NCI-H1694 (cell line): Measurements from ENCODE around the gene NCAPG.

Experiments
- DNase-seq: peaks from one replicate; lab custom pipeline; 2025; lab: John Stamatoyannopoulos, UW

The NCAPG gene, protein sequence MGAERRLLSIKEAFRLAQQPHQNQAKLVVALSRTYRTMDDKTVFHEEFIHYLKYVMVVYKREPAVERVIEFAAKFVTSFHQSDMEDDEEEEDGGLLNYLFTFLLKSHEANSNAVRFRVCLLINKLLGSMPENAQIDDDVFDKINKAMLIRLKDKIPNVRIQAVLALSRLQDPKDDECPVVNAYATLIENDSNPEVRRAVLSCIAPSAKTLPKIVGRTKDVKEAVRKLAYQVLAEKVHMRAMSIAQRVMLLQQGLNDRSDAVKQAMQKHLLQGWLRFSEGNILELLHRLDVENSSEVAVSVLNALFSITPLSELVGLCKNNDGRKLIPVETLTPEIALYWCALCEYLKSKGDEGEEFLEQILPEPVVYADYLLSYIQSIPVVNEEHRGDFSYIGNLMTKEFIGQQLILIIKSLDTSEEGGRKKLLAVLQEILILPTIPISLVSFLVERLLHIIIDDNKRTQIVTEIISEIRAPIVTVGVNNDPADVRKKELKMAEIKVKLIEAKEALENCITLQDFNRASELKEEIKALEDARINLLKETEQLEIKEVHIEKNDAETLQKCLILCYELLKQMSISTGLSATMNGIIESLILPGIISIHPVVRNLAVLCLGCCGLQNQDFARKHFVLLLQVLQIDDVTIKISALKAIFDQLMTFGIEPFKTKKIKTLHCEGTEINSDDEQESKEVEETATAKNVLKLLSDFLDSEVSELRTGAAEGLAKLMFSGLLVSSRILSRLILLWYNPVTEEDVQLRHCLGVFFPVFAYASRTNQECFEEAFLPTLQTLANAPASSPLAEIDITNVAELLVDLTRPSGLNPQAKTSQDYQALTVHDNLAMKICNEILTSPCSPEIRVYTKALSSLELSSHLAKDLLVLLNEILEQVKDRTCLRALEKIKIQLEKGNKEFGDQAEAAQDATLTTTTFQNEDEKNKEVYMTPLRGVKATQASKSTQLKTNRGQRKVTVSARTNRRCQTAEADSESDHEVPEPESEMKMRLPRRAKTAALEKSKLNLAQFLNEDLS

DNA sequence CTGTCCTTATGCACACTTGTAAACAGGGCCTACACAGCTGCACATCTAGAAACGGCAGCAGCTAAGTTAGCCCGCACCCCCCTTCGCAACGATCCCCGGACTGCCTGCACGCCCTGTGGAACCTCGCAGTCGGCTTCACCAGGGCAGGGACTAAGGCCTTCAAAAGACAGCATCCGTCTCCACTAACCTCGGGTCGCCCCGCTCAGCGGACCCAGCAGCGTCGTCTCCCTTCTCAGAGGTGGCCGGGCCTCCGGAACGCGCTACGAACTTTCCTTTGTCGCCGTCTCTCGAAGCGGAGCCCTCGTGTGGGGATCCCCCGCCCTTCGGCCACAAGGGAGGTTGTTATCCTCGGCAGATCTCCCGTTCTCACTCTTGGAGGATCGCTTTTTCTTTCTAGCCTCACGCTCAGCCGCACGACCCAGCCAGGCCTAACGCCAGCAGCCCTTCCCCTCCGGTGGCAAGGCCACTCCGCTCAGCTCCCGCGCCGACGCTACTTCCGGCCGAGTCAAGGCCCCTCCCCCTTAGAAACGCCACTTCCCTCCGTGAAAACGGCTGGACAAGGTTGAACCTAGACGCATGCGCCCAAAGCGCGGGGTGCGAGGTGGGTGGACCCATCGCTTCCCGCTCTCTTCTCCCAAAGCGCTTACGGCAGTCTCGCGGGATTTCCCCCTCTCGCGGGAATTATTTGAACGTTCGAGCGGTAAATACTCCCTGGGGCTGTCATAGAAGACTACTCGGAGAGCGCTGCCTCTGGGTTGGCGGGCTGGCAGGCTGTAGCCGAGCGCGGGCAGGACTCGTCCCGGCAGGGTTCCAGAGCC lies at the start of gene NCAPG, which contains the start of gene DCAF16:
NCAPG (plus strand) TSS at position 720 of the 818 bp plus-strand sequence. CDS start 99 bp downstream, outside the sequence.
DCAF16 (minus strand) TSS at position 498 of the 818 bp plus-strand sequence. CDS start 6,616 bp downstream, outside the sequence.
- peak; percentile 97 for DNase-seq

DNA sequence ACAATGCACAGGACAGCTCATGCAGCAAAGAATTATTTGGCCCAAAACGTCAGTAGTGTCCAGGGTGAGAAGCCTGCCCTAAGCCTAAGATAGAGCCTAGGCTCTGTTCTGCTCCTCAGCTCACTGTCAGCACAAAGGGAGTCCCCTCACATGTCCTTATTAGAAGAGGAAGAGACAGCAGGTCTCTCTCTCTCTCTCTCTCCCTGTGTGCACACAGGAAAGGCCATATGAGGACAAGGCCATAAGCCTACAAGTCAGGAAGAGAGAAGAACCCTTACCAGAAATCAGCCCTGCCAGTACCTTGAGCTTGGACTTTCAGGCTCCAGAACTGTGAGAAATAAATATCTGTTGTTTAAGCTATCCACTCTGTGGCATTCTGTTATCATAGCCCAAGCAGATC lies 49.7 kb upstream of the NCAPG start:
- DNase-seq, result no peak

DNA sequence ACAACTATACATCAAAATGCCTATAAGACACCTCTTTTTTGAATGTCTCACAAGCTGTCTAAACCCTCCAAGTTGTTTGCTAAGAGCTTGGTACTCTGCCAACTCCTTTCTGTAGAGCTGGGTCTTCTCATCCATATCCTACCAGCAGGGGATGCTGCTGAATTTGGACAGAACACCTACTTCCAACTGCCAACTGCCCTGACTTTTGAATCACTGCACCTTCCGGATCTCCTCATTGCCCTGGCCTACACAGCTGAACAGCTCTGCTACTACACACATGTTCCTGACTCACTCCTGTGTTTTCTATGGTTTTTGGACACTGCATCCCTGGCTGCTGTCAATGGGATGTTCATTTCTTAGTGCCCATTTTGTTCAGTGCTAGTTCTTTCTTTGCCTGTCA lies 48.1 kb upstream of the NCAPG start:
- DNase-seq, result peak; percentile 40

DNA sequence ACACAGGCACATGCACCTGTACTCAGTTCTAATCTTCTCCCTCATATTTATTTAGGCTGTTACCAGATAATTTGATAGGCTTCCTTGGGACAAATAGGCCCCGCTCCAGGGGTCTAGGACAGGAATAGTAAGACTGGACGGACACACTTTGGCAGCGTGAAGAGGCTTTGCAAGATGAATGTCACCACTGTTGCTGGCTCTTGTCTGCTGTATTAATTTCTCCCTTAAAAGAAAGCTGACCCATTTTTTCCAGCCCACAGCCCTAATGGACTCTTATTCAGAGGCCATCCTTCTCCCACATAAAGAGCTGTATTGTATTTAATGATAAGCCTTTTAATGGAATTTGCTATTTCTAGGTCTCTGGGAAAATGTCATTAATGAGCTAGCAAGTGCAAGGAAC lies 47.4 kb upstream of the NCAPG start:
- no peak for DNase-seq

DNA sequence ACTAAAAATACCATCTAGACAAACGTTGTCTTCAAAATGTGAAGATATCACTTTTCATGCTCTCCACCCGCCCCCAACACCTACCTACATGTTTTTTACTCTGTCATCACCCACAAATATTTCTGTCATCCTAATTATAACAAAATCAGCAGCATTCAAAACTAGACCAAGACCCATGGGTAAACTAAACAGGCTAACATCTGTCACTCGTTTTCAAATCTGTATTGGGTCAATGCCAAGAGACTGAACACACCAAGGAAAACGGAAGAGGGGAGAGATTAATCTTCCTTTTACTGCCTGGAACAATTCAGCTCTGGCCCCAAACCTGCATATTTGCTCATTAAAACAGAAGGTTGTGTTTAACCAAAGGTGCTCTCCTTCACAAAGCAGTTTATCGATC lies 46.8 kb upstream of the NCAPG start:
- DNase-seq, result peak; percentile 83

DNA sequence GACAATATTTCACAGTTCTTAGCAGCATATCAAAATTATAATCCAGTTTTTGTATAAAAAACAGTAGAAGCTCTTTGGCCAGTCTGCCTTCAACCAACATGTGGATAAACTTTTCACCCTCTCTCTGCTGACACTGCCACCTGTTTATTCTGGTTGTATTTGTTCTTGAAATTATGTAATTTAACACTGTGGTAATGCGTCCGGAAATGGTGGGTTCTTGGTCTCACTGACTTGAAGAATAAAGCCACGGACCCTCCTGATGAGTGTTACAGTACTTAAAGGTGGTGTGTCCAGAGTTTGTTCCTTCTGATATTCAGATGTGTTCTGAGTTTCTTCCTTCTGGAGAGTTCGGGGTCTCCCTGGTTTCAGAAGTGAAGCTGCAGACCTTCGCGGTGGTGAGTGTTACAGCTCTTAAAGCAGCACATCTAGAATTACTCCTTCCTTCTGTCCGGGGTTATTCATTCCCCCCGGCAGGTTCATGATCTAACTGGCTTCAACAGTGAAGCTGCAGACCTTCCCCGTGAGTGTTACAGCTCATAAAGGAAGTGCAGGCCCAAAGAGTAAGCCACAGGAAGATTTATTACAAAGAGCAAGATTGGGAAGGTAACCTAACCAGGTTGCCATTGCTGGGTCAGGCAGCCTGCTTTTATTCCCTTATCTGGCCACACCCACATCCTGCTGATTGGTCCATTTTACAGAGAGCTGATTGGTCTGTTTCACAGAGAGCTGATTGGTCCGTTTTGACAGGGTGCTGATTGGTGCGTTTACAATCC lies 45.1 kb upstream of the NCAPG start:
- DNase-seq, result no peak

DNA sequence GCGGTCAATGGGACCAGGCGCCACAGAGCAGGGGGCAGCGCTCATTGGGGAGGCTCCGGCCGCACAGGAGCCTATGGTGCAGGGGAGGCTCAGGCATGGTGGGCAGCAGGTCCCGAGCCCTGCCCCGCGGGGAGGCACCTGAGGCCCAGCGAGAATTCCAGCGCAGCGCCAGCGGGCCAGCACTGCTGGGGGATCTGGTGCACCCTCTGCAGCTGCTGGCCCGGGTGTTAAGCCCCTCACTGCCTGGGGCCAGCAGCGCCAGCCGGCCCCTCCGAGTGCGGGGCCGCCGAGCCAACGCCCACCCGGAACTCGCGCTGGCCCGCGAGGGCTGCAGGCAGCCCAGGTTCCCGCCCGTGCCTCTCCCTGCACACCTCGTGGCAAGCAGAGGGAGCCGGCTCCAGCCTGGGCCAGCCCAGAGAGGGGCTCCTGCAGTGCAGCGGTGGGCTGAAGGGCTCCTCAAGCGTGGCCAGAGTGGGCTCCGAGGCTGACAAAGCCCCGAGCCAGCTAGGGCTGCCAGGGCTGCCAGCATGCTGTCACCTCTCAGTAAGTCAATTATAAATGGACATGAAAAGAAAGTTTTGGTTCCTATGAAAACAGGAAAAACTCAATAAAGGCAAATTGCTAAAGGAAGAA lies 43.8 kb upstream of the NCAPG start:
- no peak for DNase-seq

DNA sequence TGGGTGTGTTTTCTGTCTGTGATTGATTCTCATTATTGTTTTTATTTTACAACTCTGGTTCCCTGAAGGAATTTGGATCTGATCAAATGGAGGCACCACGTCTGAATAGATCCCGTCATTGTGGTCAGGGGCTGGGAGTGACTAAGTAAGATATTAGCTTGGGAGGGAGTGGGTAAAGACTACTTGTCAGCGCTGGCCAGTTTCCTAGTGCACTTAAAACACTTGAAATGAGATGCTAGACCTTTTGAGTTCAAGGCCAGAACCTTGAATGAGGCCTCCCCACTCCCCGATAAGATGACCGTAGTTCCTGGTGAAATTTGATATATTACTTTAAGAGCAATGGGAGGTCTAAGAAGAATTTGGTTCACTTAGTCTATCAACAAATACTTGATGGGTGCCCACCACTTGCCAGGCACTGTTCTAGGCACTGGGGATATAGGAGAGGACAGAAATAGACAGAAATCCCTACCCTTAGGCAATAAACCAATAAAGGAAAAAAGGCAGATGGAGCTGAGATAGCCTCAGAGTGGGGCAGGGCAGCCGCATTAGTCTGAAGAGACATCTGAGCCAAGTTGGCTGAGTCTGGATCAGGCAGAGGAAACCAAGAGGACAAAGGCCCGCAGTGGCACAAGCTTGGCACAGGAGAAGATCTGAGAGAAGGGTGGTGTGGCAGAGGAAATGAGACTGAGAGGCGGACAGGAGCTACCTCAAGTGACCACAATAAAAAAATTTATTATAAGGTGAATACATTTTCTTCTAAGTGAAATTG lies 41.2 kb upstream of the NCAPG start:
- DNase-seq, result no peak

DNA sequence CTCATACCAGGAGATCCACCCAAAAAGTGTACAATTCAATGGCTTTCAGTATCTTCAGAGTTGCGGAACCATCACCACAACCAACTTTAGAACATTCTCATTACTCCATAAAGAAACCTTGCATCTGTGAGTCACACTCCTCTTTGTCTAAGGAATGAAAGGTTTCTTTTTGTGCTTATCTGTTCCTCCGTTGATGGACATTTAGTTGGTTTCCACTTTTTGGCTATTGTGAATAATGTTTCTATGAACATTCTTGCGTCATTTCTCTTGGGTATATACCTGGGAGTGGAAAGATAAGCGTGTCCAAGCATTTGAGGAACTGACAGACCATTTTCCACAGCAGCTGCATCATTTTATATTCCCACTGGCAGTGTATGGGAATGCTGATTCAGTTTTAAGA lies 39.9 kb upstream of the NCAPG start:
- DNase-seq, result no peak

DNA sequence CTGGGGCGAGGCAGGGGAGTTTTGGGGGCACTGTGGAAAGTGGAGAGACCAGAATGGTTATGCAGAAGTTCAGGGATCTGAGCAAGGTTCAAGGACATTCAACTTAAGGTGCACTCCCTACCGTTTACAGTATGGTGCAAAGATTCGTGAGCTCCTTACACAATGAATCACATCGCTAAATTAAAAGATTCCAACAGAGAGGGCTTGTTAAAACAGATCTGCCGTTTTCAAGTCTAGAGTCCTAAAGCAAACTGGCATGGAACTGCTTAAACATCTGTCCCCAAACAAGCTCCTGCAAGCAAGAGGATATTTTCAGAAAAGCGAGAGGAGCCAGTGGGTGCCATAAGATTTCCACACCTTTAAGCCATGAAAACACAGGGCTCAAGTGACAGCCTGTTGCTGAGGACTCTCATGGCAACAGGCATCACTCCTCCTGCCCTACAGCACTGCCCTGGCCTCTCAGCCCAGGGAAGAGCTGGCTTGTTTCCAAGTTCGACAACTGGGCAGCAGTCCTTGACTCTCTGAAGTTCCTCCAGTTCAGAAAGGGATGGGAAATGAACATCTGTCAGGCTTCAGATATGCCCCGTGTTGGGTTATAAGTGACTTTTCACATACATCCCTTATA lies 39.4 kb upstream of the NCAPG start:
- DNase-seq, result no peak

DNA sequence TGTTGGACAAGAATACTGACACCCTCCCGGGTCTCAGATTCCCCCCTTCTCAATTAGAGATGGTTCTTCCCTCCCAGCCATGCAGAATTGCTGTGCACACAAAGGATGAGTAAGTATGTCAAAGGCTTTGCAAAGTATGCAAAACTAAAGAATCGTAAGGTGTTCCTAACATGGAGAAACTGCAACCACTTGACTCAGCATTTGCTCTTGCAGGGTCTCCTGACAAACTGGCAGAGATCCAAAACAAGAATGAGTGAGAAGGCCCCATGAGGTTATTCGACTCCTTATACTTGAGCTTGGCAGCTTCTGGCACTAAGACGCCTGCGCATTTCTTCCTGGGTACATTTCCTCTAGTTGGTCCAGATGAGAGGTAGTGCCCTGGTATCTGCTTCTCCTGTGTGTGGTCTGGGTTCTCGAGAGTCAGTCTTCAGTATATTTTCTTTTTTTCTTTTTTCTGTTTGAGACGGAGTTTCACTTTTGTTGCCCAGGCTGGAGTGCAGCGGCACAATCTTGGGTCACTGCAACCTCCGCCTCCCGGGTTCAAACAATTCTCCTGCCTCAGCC lies 37.6 kb upstream of the NCAPG start:
- no peak for DNase-seq

DNA sequence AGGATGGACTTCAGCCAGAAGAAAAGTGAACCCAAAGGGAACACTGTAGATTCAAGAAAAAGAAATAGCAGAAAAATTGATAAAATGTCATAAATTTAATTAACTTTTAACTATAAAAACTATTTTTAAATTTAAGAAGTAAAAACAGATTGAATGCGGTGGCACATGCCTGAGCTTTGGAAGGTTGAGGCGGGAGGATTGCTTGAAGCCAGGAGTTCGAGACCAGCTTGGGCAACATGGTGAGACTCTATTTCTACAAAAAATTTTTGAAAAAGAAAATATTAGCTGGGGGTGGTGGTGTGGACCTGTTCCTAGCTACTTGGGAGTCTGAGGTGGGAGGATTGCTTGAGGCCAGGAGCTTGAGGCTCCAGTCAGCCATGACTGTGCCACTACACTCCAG lies 32.3 kb upstream of the NCAPG start:
- DNase-seq, result no peak

DNA sequence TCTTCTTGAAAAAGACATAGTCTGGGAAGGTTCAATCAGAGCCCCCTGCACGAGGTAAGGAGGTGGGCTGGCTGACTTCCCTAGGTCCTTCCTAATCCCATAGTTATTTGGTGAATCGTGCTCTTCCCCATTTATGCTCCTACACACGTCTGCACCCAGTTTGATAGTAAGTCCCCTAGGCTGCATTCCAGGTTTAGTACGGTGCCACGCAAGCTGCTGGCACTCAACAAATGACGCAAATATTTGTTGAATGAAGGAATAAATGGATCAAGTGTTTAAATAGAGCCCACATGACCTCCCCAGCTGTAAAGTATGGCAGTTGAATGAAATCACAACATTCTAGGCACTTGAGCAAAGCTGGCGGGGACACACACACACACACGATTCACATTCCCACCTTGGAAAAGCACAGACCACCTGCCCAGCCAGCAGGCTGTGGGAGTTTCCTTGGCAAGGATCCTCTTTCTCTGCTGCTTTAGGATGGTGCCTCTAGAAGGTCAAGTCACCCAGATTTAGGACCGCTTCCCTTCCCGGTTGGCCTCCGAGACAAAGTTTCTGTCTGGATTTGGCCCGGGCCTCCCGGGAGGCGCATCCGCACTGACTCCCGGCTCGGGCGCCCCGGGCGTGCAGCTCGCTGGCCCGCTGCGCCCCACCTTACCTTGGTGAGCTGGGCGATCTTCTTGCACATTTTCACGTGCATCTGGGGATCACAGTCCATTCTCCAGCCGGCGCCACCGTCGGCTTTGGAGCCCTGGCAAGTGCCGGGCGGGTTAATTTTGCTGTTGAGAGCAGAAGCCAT lies 30.1 kb upstream of the NCAPG start:
- DNase-seq, result no peak

DNA sequence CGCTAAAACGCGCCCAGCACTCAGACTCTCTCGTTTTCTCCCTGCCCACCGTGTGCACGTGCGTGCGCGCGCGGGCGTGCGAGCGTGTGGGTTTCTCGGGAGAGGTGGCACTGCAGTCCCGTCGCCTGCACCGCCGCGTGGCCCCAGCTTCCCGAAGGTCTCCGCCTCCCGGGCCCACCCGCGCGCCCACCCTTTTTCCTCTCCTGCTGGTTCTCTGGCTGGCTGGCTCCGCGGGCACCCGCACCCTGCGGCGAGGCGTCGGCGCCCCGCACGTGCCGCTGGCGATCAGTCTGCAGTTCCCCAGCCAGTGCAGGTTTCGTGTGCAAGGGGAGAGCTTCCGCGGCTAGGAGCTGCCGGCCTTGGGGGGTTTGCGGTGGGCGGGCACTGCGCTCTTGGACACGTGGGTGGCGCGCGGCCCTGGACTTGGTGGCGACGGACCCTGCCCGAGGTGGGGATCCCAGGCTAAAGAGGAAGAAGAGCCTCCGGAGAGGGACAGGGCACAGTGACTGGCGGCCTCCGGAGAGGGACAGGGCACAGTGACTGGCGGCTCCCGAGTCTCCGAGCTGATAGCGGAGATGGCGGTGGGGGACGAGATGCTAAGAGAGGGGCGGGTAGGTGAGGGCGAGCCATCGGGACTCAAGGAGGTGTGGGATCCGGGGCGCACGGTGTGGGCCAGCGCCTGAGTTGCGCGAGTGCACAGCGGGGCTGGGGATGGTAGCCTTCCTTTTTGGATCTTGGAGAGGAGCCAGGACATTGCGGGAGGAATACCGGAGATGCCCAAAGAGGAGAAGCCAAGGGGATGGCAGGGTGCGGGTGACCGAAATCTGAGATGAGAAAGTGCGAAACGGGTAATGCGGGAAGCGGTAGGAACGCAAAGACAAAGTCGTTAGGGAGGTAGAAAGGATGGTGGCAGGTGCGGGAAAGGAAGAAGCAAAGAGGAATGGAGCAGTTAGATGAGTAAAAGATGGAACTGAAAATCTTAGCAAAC lies 29.2 kb upstream of the NCAPG start, which contains the start of gene FAM184B:
FAM184B (minus strand) TSS at position 322 of the 988 bp plus-strand sequence. CDS start 322 bp downstream, outside the sequence.
- DNase-seq, result no peak

DNA sequence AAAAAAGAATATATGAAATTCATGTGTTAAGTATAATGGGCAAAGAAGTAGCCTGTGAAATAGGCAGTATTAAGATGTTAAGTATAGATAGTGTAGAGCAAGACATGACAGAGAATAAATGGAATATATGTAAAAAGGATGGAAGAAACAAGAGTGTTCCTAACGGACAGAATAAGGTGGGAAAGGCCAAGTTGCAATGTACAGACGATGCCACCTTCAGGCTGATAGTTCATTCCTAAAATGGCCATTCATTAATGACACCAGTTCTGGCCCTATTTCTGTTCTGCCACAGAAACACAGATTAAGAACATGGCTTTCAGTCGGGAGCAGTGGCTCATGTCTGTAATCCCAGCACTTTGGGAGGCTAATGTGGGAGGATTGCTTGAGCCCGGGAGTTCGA lies 24.9 kb upstream of the NCAPG start:
- peak; percentile 16 for DNase-seq

DNA sequence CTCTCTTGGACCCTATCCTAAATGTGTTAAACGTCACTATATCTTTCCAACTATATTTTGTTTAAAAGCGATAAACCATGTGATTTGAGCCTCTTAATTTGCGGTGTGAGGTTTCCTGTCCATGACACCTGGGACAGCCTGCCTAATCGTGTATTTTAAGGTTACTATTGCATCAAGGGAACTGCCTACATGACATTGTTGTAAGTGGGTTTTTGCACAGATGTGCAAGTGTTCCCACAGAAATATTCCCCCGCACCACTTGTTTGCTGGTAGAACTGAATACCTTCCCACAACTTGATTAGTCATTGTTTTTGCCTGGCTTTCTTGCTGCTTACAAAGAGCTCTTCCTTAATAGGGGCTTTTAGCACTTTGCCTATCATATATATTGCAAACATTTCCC lies 24.2 kb upstream of the NCAPG start:
- DNase-seq, result no peak

DNA sequence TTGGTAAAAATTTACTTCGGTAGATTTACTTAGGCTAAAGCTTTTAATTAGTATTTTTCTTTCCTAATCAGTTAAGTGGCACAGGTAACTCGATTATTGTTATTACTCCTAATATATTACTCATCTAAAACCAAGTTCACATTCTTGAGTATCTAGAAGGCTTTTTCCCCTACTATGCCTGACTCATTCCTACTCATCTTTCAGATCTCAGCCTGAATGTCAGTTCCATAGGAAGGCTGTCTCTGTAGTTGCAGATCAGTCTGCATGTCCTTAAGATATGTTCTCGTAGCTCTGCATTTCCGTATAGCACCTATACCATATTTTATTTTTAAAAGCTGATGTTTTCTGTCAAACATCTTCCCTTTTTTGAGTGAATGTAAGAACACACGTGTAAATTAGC lies 23.5 kb upstream of the NCAPG start:
- no peak for DNase-seq
